ENCODE measurements around the gene DNAI1. TPM values are rescaled to one million over a fixed set of nuclear protein-coding genes. Genes with fewer than 3 reads are reported as not detected.

Gene DNAI1
- polyA plus RNA-seq, 1 donor (not counting 4 experiments of a cell fraction or from before 2014, with no cell fraction given), result 0.08 TPM

GRCh38 chr9:34440017-34440416 lies 18.6 kb upstream of the DNAI1 start:
- H2AFZ ChIP-seq (ENCODE audit: control insufficient read depth, low read length), result no peak overlapping the region
- H3K9ac ChIP-seq (ENCODE audit: control insufficient read depth, extremely low read depth, insufficient read depth, low read length), result no peak overlapping the region
- DNase-seq (ENCODE audit: low read depth, low spot score) (no peak), FAIRE-seq (no peak)
- no peaks in the 10 kb centered on the region for H3K79me2 ChIP-seq (ENCODE audit: control insufficient read depth, insufficient read depth, low read length)
- H3K36me3 ChIP-seq (ENCODE audit: control insufficient read depth in 2 of 2, extremely low read depth in 1 of 2, insufficient read depth in 2 of 2, low read length in 2 of 2), result no peaks in the 10 kb centered on the region
- no peaks in the 10 kb centered on the region for H3K9me3 ChIP-seq (ENCODE audit: control insufficient read depth, low read depth, low read length)
- no peak for TF ChIP-seq EZH2 (IDR thresholded peaks at IDR 0.05; ENCODE audit: low read length)
- TF ChIP-seq, protein P1, sequence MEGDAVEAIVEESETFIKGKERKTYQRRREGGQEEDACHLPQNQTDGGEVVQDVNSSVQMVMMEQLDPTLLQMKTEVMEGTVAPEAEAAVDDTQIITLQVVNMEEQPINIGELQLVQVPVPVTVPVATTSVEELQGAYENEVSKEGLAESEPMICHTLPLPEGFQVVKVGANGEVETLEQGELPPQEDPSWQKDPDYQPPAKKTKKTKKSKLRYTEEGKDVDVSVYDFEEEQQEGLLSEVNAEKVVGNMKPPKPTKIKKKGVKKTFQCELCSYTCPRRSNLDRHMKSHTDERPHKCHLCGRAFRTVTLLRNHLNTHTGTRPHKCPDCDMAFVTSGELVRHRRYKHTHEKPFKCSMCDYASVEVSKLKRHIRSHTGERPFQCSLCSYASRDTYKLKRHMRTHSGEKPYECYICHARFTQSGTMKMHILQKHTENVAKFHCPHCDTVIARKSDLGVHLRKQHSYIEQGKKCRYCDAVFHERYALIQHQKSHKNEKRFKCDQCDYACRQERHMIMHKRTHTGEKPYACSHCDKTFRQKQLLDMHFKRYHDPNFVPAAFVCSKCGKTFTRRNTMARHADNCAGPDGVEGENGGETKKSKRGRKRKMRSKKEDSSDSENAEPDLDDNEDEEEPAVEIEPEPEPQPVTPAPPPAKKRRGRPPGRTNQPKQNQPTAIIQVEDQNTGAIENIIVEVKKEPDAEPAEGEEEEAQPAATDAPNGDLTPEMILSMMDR (optimal IDR thresholded peaks at IDR 0.05 in 1 of 3, IDR thresholded peaks at IDR 0.05 in 1 of 3, conservative IDR thresholded peaks at IDR 0.05 in 1 of 3; ENCODE audit: extremely low read depth in 1 of 3, insufficient read depth in 2 of 3, low read length in 3 of 3), result no peak
- no peak overlapping the region for H3K4me2 ChIP-seq (ENCODE audit: control insufficient read depth, extremely low read depth, insufficient read depth, low read depth, low read length)
- no peaks in the 10 kb centered on the region for H3K27me3 ChIP-seq (ENCODE audit: control insufficient read depth, extremely low read depth, insufficient read depth, low read length)
- no peak overlapping the region for H3K4me3 ChIP-seq (ENCODE audit: control insufficient read depth in 2 of 3, extremely low read depth in 1 of 3, insufficient read depth in 2 of 3, low read depth in 1 of 3, low read length in 3 of 3)
- no peaks in the 10 kb centered on the region for H4K20me1 ChIP-seq (ENCODE audit: control insufficient read depth, extremely low read depth, insufficient read depth, low read length)
- dilution Hi-C loops (cut with MboI; ENCODE audit: extremely low pct_ligation_motif_present, low sequenced_read_pairs), result no loop called here
- H3K4me1 ChIP-seq (ENCODE audit: control insufficient read depth, extremely low read depth, insufficient read depth, low read length), result no peaks in the 10 kb centered on the region
- no peak overlapping the region for H3K27ac ChIP-seq (ENCODE audit: control insufficient read depth, insufficient read depth, low read length)
- no peaks in the 10 kb centered on the region for H3K9me1 ChIP-seq (ENCODE audit: control insufficient read depth, extremely low read depth, insufficient read depth, low read length)

DNA sequence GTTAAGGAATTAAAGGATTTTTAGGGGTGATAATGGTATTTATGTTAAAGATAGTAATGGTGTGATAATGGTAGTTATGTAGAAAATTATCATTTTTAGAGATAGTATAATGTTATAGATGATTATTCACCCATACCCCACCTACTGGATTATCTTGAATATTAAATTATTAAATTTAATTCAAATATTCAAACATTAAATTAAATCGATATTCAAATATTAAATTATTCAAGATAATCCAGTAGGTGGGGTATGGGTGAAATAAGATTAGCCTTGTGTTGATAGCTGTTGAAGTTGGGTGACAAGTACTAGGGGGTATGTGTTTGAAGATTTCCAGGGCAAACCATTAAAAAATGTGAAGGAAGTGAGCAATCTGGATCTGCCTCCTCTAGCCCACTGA lies 15.8 kb upstream of the DNAI1 start:
- Histone ChIP-seq H3K27ac (ENCODE audit: control insufficient read depth, insufficient read depth, low read length) (no peak overlapping the region), H4K20me1 (ENCODE audit: control insufficient read depth, extremely low read depth, insufficient read depth, low read length) (no peaks in the 10 kb centered on the region), H3K79me2 (ENCODE audit: control insufficient read depth, insufficient read depth, low read length) (no peaks in the 10 kb centered on the region), H3K4me3 (ENCODE audit: control insufficient read depth in 2 of 3, extremely low read depth in 1 of 3, insufficient read depth in 2 of 3, low read depth in 1 of 3, low read length in 3 of 3) (no peak overlapping the region), H2AFZ (ENCODE audit: control insufficient read depth, low read length) (no peak overlapping the region), H3K4me1 (ENCODE audit: control insufficient read depth, extremely low read depth, insufficient read depth, low read length) (no peaks in the 10 kb centered on the region), H3K9me3 (ENCODE audit: control insufficient read depth, low read depth, low read length) (no peaks in the 10 kb centered on the region), H3K9ac (ENCODE audit: control insufficient read depth, extremely low read depth, insufficient read depth, low read length) (no peak overlapping the region), H3K4me2 (ENCODE audit: control insufficient read depth, extremely low read depth, insufficient read depth, low read depth, low read length) (no peak overlapping the region), H3K27me3 (ENCODE audit: control insufficient read depth, extremely low read depth, insufficient read depth, low read length) (no peaks in the 10 kb centered on the region), H3K36me3 (ENCODE audit: control insufficient read depth in 2 of 2, extremely low read depth in 1 of 2, insufficient read depth in 2 of 2, low read length in 2 of 2) (no peaks in the 10 kb centered on the region), H3K9me1 (ENCODE audit: control insufficient read depth, extremely low read depth, insufficient read depth, low read length) (no peaks in the 10 kb centered on the region)
- TF ChIP-seq, protein P1 (optimal IDR thresholded peaks at IDR 0.05 in 1 of 3, IDR thresholded peaks at IDR 0.05 in 1 of 3, conservative IDR thresholded peaks at IDR 0.05 in 1 of 3; ENCODE audit: extremely low read depth in 1 of 3, insufficient read depth in 2 of 3, low read length in 3 of 3), result no peak
- no peak for TF ChIP-seq EZH2 (IDR thresholded peaks at IDR 0.05; ENCODE audit: low read length)
- FAIRE-seq (no peak), DNase-seq (ENCODE audit: low read depth, low spot score) (no peak)
- dilution Hi-C loops (cut with MboI; ENCODE audit: extremely low pct_ligation_motif_present, low sequenced_read_pairs), result no loop called here
